HEK293 (cell line): ENCODE results near the gene TWF2.
A peak's percentile ranks its signal among the peaks of the same experiment; 100 is the strongest.

ENCODE experiments used
- CTCF ChIA-PET: fragments of 350-600 bp; formaldehyde crosslinking; extraction: SDS; loops from one replicate; lab custom pipeline; 2021; ENCODE audit warnings: antibody characterized with exemption; lab: Yijun Ruan, JAX
- POLR2A ChIA-PET: fragments of 300-600 bp; formaldehyde crosslinking; extraction: SDS; loops from one replicate; lab custom pipeline; 2020; ENCODE audit warnings: antibody characterized with exemption, inconsistent platforms; lab: Yijun Ruan, JAX
- H3K27ac ChIP-seq: fragments of 200-500 bp; sonication (Bioruptor generic); 2 replicates; pipeline ENCODE4 v1.5.1; 2014; ENCODE audit warnings: low read depth, low read length, control low read depth, inconsistent platforms; ENCODE audit errors: extremely low read depth
- H3K36me3 ChIP-seq, 2 experiments: fragments of 200-500 bp in 1 of 2; sonication (Bioruptor generic) in 1 of 2; 1 replicate in 1 of 2; 2 replicates in 1 of 2; pipeline ENCODE4 v1.5.1; 2014 to 2017; ENCODE audit warnings: inconsistent platforms in 2 of 2, low read length in 2 of 2; ENCODE audit not compliant: control insufficient read depth in 2 of 2, insufficient read depth in 1 of 2
- H3K4me1 ChIP-seq: fragments of 200-500 bp; sonication (Bioruptor generic); 2 replicates; pipeline ENCODE4 v1.5.1; 2014; ENCODE audit warnings: mild to moderate bottlenecking, low read length, inconsistent platforms; ENCODE audit not compliant: control insufficient read depth, insufficient read depth
- H3K4me3 ChIP-seq: 2 replicates; pipeline ENCODE4 v1.5.1; 2011; ENCODE audit warnings: low read depth, mild to moderate bottlenecking, control low read depth, low read length, moderate library complexity
- H3K9me3 ChIP-seq: fragments of 200-500 bp; sonication (Bioruptor generic); 2 replicates; pipeline ENCODE4 v1.5.1; 2014; ENCODE audit warnings: low read depth, low read length, inconsistent platforms; ENCODE audit not compliant: control insufficient read depth, insufficient read depth
- HOXC10 ChIP-seq: sonication (generic); formaldehyde crosslinking; IDR thresholded peaks from 2 replicates; pipeline ENCODE4 v1.8.1; 2023; ENCODE audit warnings: mild to moderate bottlenecking, missing genetic modification reagents
- IKZF3 ChIP-seq: fragments of 450-650 bp; IDR thresholded peaks from 2 replicates; pipeline ENCODE4 v1.5.0; 2018; ENCODE audit warnings: missing biosample characterization, mild to moderate bottlenecking, missing genetic modification characterization, moderate library complexity
- KLF17 ChIP-seq: fragments of 450-650 bp; formaldehyde crosslinking; IDR thresholded peaks from 2 replicates; pipeline ENCODE4 v1.5.1; 2016; ENCODE audit warnings: missing biosample characterization, missing genetic modification characterization
- OSR2 ChIP-seq: fragments of 450-650 bp; formaldehyde crosslinking; IDR thresholded peaks from 2 replicates; pipeline ENCODE4 v1.5.1; 2016; ENCODE audit warnings: missing biosample characterization, missing genetic modification characterization
- REPIN1 ChIP-seq: fragments of 450-650 bp; formaldehyde crosslinking; IDR thresholded peaks from 2 replicates; pipeline ENCODE4 v1.5.1; 2017; ENCODE audit warnings: missing biosample characterization, missing genetic modification characterization, low read depth
- REST ChIP-seq: fragments of 450-650 bp; formaldehyde crosslinking; IDR thresholded peaks from 2 replicates; pipeline ENCODE4 v1.5.1; 2016; ENCODE audit warnings: missing biosample characterization, missing genetic modification characterization
- ZBTB7A ChIP-seq: fragments of 450-650 bp; formaldehyde crosslinking; IDR thresholded peaks from 2 replicates; pipeline ENCODE4 v1.5.1; 2016; ENCODE audit warnings: low read depth, missing biosample characterization, missing genetic modification characterization
- ZFP3 ChIP-seq: fragments of 450-650 bp; formaldehyde crosslinking; IDR thresholded peaks from 2 replicates; pipeline ENCODE4 v1.5.1; 2016; ENCODE audit warnings: low read depth, missing biosample characterization, missing genetic modification characterization
- ZNF211 ChIP-seq: fragments of 450-650 bp; formaldehyde crosslinking; IDR thresholded peaks from 2 replicates; pipeline ENCODE4 v1.5.1; 2016; ENCODE audit warnings: low read depth, missing biosample characterization, missing genetic modification characterization
- ZNF248 ChIP-seq: fragments of 450-650 bp; formaldehyde crosslinking; IDR thresholded peaks from 2 replicates; pipeline ENCODE4 v1.5.1; 2017; ENCODE audit warnings: missing biosample characterization, missing genetic modification characterization
- ZNF366 ChIP-seq: fragments of 450-650 bp; formaldehyde crosslinking; conservative IDR thresholded peaks from 2 replicates; pipeline ENCODE4 v1.5.1; 2016; ENCODE audit warnings: missing biosample characterization, missing genetic modification characterization
- ZNF416 ChIP-seq: fragments of 450-650 bp; formaldehyde crosslinking; IDR thresholded peaks from 2 replicates; pipeline ENCODE4 v1.5.1; 2016; ENCODE audit warnings: missing biosample characterization, missing genetic modification characterization
- ZNF677 ChIP-seq: fragments of 450-650 bp; IDR thresholded peaks from 2 replicates; pipeline ENCODE4 v1.5.0; 2018; ENCODE audit warnings: missing biosample characterization, mild to moderate bottlenecking, missing genetic modification characterization, moderate library complexity

Gene TWF2

GRCh38 chr3:52208556-52208955 lies 30.4 kb downstream of the TWF2 start:
- H3K27ac ChIP-seq, result no peak overlapping the region
- TF ChIP-seq ZNF677 (tag by site-specific recombination), result no peak
- no peak for TF ChIP-seq ZFP3 (tag by site-specific recombination)
- TF ChIP-seq REPIN1, result no peak
- no peak for TF ChIP-seq ZNF416 (tag by site-specific recombination)
- no peak for TF ChIP-seq HOXC10 (CRISPR knock-in tag)
- no peak for TF ChIP-seq IKZF3
- TF ChIP-seq KLF17 (tag by site-specific recombination), result no peak
- TF ChIP-seq ZNF248 (tag by site-specific recombination), result no peak
- POLR2A ChIA-PET, result interaction anchor here (1.5 kb wide), 1 partner anchor 54 kb away, joined by 5 read pairs; the partner anchor contains the start of gene POC1A
- CTCF ChIA-PET, result interaction anchor here (0.9 to 3.6 kb wide), 3 partner anchors 10 to 131 kb away, joined by 3 to 20 read pairs (median 5); no protein-coding TSS in a partner anchor
- H3K4me3 ChIP-seq, result no peak overlapping the region
- H3K9me3 ChIP-seq, result no peaks in the 10 kb centered on the region
- no peaks in the 10 kb centered on the region for H3K4me1 ChIP-seq
- H3K36me3 ChIP-seq, result peaks cover 46 to 97% of the 10 kb centered on the region in 2 experiments; a peak in 2 of 3 replicates

GRCh38 chr3:52205727-52206372 lies 33.1 kb downstream of the TWF2 start:
- ChIA-PET CTCF (interaction anchor here (0.6 to 2.4 kb wide), 3 partner anchors 11 to 79 kb away, joined by 3 to 10 read pairs (median 4); no protein-coding TSS in a partner anchor), POLR2A (no interaction called here)
- Histone ChIP-seq H3K9me3 (no peaks in the 10 kb centered on the region), H3K27ac (no peak overlapping the region), H3K36me3 (peaks cover 60 to 97% of the 10 kb centered on the region in 2 experiments; a peak in 2 of 3 replicates), H3K4me1 (no peaks in the 10 kb centered on the region), H3K4me3 (no peak overlapping the region)
- TF ChIP-seq ZNF211 (tag by site-specific recombination), result no peak
- TF ChIP-seq REST (tag by site-specific recombination), result no peak
- TF ChIP-seq ZNF366 (tag by site-specific recombination), result no peak

GRCh38 chr3:52204337-52205073 lies 34.5 kb downstream of the TWF2 start:
- CTCF ChIA-PET, result interaction anchor here (1.0 to 2.4 kb wide), 4 partner anchors 12 to 135 kb away, joined by 3 to 10 read pairs (median 4); no protein-coding TSS in a partner anchor

More at GRCh38 chr3:52204337-52205073, 34.5 kb downstream of the TWF2 start:
- no peak for TF ChIP-seq ZBTB7A
- TF ChIP-seq OSR2 (tag by site-specific recombination), result peak; percentile 26; the same call in 1 of the 2 replicates
- H3K4me3 ChIP-seq, result no peak overlapping the region
- peaks cover 53 to 96% of the 10 kb centered on the region in 2 experiments; a peak in 2 of 3 replicates for H3K36me3 ChIP-seq
- H3K9me3 ChIP-seq, result no peaks in the 10 kb centered on the region
- POLR2A ChIA-PET, result no interaction called here
- no peaks in the 10 kb centered on the region for H3K4me1 ChIP-seq
- peak overlapping the region; percentile 17; the same call in 1 of the 2 replicates for H3K27ac ChIP-seq
